CD1c-positive myeloid dendritic cell (primary cell): ENCODE results near the gene GNA15.

Experiments
- DNase-seq: peaks from one replicate; pipeline ENCODE4 v3.0.0-alpha.2; 2016; ENCODE audit errors: extremely low spot score

Gene GNA15

DNA sequence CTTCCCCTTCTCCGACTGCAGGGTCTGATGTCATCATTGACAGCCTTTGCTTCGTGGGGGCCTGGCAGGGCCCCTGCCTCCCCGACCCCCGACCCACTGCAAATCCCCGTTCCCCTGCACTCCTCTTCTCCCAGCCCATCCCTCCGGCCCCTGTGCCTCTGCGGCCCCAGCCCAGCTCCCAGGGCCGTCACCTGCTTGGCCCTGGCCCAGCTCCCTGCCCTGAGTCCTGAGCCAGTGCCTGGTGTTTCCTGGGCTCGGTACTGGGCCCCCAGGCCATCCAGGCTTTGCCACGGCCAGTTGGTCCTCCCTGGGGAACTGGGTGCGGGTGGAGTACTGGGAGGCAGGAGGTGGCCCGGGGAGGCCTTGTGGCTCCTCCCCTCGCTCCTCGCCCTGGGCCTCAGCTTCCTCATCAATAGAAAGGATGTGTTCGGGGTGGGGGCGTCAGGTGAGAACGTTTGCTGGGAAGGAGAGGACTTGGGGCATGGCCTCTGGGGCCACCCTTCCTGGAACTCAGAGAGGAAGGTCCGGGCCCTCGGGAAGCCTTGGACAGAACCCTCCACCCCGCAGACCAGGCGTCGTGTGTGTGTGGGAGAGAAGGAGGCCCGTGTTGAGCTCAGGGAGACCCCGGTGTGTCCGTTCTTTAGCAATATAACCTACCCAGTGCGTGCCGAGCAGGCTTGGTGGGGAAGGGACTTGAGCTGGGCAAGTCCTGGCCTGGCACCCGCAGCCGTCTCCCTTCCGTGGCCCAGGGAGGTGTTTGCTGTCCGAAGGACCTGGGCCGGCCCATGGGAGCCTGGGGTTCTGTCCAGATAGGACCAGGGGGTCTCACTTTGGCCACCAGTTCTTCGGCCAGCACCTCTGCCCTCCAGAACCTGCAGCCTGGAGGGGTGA, 72.7 kb downstream of the GNA15 start:
- DNase-seq: no peak

DNA sequence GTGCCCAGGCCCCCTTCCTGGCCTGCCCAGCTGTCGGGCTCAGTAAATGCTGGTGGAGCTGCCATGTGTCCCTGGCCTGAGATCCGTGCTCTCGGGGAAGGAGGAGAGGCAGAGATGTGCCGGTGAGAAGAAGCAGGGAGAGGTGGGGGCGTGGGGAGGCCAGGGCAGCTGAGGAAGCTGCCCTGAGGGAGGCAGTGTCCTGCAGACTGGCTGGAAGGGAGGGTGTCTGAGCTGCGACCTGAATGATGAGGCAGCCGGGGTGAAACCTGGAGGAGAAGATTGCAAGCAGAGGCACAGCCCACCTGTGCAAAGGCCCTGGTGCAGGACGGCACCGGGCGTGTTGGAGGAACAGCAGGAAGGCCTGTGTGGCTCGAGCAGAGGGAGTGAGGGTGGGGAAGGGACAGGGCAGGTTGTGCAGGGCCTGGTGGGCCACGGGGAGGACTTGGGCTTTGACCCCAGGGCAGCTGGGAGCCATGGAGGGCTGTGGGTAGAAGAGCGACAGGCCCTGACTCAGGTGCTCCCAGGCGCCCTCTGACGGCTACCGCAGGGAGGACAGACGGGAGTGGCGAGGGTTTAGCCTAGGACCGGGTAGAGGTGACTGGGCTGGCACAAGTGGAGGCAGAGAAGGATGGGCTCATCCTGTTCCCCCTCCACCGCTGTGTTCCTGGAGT, 74.6 kb downstream of the GNA15 start:
- DNase-seq: peak; percentile 66

DNA sequence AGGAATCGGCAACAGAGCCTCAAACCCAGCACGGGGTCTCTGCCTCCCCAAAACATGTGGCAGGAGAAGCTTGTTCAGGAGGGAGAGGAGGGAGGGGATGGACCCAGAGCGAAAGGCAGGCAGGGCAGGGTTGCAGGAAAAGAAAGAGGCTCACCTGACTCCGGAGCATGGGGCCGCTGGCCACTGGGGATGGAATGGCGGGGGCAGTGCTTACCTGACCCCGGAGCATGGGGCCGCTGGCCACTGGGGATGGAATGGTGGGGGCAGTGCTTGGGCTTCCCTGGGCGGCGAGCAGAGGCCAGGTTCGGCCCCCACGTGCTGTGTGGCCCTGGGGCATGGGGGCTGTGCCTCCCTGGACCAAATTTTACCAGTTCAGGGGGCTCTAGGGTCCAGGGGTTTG, 75.4 kb downstream of the GNA15 start:
- no peak for DNase-seq

- DNase-seq: no peak
These were observed 77.3 kb downstream of the GNA15 start for GRCh38 chr19:3213159-3213558.
